ENCODE measurements around the gene FARSB. TPM values are rescaled to one million over a fixed set of nuclear protein-coding genes. Genes with fewer than 3 reads are reported as not detected.

The FARSB gene
- total RNA-seq, 1 donor from 2014 or later: 10.9 TPM

DNA sequence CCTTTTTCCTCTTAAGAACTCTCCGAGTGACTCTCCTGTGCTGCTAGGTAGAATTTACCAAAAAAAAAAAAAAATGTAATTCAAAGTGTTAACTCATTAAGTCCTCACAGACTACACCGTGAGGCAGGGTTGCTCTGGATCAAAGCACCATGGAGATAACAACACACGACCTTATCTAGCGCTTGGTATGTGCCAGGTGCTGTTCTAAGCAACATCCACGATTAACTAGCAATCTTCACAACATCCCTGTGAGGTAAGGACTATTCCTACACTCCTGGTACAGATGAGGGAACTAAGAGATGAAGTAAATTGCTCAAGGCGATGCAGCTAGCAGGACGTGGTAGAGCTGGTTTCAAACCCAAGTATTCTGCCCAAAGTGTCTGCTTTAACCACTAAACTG is 17.4 kb upstream of the FARSB start:
- no peak overlapping the region for H3K27ac ChIP-seq
- H3K4me3 ChIP-seq: no peak overlapping the region
- peaks cover 20% of the 10 kb centered on the region for H3K27me3 ChIP-seq (ENCODE audit: low read depth)
- intact Hi-C loops (cut with DNase I): no loop called here
- TF ChIP-seq, protein P1, sequence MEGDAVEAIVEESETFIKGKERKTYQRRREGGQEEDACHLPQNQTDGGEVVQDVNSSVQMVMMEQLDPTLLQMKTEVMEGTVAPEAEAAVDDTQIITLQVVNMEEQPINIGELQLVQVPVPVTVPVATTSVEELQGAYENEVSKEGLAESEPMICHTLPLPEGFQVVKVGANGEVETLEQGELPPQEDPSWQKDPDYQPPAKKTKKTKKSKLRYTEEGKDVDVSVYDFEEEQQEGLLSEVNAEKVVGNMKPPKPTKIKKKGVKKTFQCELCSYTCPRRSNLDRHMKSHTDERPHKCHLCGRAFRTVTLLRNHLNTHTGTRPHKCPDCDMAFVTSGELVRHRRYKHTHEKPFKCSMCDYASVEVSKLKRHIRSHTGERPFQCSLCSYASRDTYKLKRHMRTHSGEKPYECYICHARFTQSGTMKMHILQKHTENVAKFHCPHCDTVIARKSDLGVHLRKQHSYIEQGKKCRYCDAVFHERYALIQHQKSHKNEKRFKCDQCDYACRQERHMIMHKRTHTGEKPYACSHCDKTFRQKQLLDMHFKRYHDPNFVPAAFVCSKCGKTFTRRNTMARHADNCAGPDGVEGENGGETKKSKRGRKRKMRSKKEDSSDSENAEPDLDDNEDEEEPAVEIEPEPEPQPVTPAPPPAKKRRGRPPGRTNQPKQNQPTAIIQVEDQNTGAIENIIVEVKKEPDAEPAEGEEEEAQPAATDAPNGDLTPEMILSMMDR (IDR thresholded peaks at IDR 0.05): no peak
- H3K36me3 ChIP-seq: no peaks in the 10 kb centered on the region
- ATAC-seq (no peak), DNase-seq (no peak)
- H3K9me3 ChIP-seq: no peaks in the 10 kb centered on the region
- H3K4me1 ChIP-seq: peaks cover 13% of the 10 kb centered on the region

DNA sequence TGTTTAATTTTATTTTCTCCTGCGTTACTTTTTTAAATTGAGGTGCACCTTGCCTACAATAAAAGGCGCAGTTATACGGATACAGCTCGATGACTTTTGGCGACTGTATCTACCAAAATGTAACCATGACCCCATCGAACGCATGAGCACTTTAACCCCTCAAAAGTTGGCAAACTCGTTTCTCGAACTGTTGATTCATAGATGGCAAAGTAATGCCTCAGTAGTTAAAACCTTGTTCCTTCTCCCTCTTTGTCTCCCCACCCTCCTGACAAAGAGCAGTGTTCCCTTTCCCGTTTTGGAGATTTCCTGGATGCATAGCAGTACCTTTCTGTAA is 16.1 kb upstream of the FARSB start:
- Histone ChIP-seq H3K4me1 (peaks cover 13% of the 10 kb centered on the region), H3K36me3 (no peaks in the 10 kb centered on the region), H3K27me3 (ENCODE audit: low read depth) (peaks cover 11% of the 10 kb centered on the region), H3K9me3 (no peaks in the 10 kb centered on the region), H3K27ac (peak overlapping the region; percentile 46), H3K4me3 (peak overlapping the region; percentile 57)
- TF ChIP-seq, protein P1 (IDR thresholded peaks at IDR 0.05): no peak
- intact Hi-C loops (cut with DNase I): no loop called here
- ATAC-seq: no peak
- DNase-seq: no peak

DNA sequence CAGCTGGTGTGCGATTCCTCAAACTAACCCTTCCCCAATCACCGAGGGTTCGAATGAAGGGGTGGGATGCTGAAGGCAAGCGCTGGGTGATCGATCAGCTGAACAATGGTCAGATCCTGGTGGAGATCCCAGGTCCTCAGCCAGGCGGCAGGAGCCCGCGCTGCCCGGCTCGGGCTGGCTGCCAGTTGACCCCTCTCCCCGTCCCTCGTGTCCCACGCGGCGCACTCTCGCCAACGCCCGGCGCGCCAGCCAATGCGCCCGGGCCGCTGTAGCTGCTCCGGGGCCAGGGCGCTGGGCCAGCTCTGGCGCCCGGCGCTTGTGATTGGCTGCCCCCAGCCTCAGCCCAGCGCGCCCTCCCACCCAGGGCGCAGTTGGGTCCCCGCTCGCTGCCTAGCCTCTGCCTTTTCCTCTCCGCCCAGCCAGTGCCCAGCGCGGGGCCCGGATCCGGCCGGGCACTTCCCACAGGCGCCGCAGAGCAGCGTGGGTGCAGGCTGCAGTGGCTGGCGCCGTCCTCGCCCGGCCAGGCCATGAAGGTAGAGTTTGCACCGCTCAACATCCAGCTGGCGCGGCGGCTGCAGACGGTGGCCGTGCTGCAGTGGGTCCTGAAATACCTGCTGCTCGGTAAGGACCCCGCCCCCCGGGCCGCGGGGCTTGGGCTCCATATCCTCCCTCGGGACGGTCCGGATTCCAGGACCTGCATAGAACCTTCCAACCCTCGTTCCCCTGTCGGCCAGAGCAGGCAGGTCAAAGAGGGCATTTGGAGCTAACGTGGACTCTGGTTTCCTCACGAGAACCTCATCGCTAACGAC is 15.6 kb upstream of the FARSB start, which contains the start of gene MOGAT1:
Gene MOGAT1, plus strand, starts transcription at position 400 of the 809 bp plus-strand sequence. Its CDS starts 128 bp downstream, at position 528.
- H3K27me3 ChIP-seq (ENCODE audit: low read depth): peaks cover 11% of the 10 kb centered on the region
- no peaks in the 10 kb centered on the region for H3K9me3 ChIP-seq
- TF ChIP-seq, protein P1 (IDR thresholded peaks at IDR 0.05): no peak
- DNase-seq (peak; percentile 76), ATAC-seq (peak; percentile 86 to 89)
- peak within 1 kb of the TSS; percentile 46 for H3K27ac ChIP-seq
- H3K4me3 ChIP-seq: peak within 1 kb of the TSS; percentile 57
- H3K4me1 ChIP-seq: peaks cover 13% of the 10 kb centered on the region
- intact Hi-C loops (cut with DNase I): no loop called here
- no peaks in the 10 kb centered on the region for H3K36me3 ChIP-seq

DNA sequence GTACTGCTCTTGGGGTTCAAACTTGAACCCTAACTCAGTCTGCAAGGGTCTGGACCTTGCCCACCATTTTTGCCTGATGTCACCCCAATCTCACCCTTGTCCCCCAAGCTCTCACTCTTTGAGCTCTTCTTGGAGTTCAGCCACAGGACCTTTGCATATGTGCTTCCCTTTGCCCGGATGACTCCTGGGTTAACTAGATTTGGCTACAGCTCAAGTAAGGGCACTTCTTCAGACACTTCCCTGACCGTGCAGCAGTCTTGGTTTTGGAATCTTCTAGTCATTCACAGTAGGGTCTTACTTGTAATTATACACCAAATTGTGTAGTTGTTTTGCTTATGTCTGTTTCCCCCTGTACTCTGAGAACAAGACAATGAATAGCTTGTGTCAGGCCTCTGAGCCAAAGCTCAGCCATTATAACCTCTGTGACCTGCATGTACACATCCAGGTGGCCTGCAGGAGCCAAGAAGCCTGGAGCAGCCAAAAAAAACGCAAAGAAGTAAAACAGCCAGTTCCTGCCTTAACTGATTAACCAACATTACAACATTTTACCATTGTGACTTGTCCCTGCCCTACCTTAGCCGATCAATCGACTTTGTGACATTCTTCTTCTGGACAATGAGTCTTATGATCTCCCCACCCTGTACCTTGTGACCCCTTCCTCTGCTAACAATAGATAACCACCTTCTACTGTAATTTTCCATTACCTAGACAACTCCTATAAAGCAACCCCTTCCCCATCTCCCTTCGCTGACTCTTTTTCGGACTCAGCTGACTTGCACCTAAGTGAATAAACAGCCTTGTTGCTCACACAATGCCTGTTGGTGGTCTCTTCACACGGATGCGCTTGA is 14.5 kb upstream of the FARSB start:
- Histone ChIP-seq H3K4me1 (peaks cover 13% of the 10 kb centered on the region), H3K9me3 (no peaks in the 10 kb centered on the region), H3K36me3 (no peaks in the 10 kb centered on the region), H3K27me3 (ENCODE audit: low read depth) (peaks cover 11% of the 10 kb centered on the region), H3K4me3 (no peak overlapping the region), H3K27ac (no peak overlapping the region)
- intact Hi-C loops (cut with DNase I): no loop called here
- no peak for DNase-seq
- ATAC-seq: no peak
- TF ChIP-seq, protein P1 (IDR thresholded peaks at IDR 0.05): no peak

DNA sequence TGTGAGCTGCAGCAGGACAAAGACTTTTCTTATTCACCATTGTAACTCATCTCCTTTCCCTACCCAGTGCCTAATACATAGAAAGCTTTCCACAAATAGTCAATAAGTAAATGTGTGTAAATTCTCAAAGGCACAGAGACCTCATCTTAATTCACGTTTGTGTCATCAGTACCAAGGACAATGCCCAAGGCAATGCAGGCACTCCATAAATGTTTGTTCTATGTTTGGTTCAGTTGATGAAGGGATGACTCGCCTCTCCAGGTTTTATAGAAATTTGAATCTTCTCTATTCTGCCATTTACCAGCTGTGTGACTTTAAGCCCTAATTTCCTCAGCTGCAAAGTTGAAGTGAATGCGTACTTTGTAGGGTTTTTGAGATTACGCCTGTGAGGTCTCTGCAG is 13.5 kb upstream of the FARSB start:
- H3K27ac ChIP-seq: no peak overlapping the region
- H3K4me3 ChIP-seq: no peak overlapping the region
- no peak for ATAC-seq
- H3K36me3 ChIP-seq: no peaks in the 10 kb centered on the region
- TF ChIP-seq, protein P1 (IDR thresholded peaks at IDR 0.05): no peak
- intact Hi-C loops (cut with DNase I): no loop called here
- H3K27me3 ChIP-seq (ENCODE audit: low read depth): peaks cover 11% of the 10 kb centered on the region
- peaks cover 13% of the 10 kb centered on the region for H3K4me1 ChIP-seq
- no peaks in the 10 kb centered on the region for H3K9me3 ChIP-seq
- DNase-seq: no peak
